Kidney (tissue), 14 donors: Measurements from ENCODE around the gene RPTOR. TPM values are rescaled to one million over a fixed set of nuclear protein-coding genes. Genes with fewer than 3 reads are reported as not detected.

Experiments used
- DNase-seq, 5 donors: peaks; one replicate each; pipeline ENCODE4 v3.0.0-alpha.2; 2013 to 2020
- FAIRE-seq: peaks from 2 replicates; lab custom pipeline; 2012; peaks lifted over from hg19 to GRCh38; lab: Jason Lieb, UNC
- H3K27ac ChIP-seq, 2 donors: one replicate each; pipeline ENCODE4 v1.7.0; 2013; ENCODE audit warnings: low read depth in 2 of 2, low read length in 2 of 2, inconsistent platforms in 1 of 2
- H3K27me3 ChIP-seq: one replicate; pipeline ENCODE4 v1.7.1; 2013; ENCODE audit warnings: low read length, inconsistent platforms; ENCODE audit not compliant: control insufficient read depth, insufficient read depth
- H3K36me3 ChIP-seq, 3 donors: one replicate each; pipeline versions ENCODE4 v1.7.0 to v1.7.1; 2013; ENCODE audit warnings: low read length in 3 of 3, control low read depth in 1 of 3, inconsistent platforms in 1 of 3; ENCODE audit not compliant: insufficient read depth in 3 of 3, control insufficient read depth in 2 of 3
- H3K4me1 ChIP-seq, 3 donors: one replicate each; pipeline versions ENCODE4 v1.7.0 to v1.7.1; 2013; ENCODE audit warnings: low read length in 3 of 3, inconsistent platforms in 1 of 3, low read depth in 1 of 3; ENCODE audit not compliant: control insufficient read depth in 2 of 3, insufficient read depth in 2 of 3
- H3K4me3 ChIP-seq, 3 donors: one replicate each; pipeline versions ENCODE4 v1.7.0 to v1.8.1; 2013; ENCODE audit warnings: low read length in 3 of 3, control low read depth in 1 of 3, inconsistent platforms in 1 of 3
- H3K9ac ChIP-seq, 3 donors: one replicate each; pipeline versions ENCODE4 v1.7.0 to v1.7.1; 2013; ENCODE audit warnings: low read length in 3 of 3, control low read depth in 1 of 3, inconsistent platforms in 1 of 3
- H3K9me3 ChIP-seq, 3 donors: one replicate each; pipeline versions ENCODE4 v1.7.0 to v1.7.1; 2013; ENCODE audit warnings: low read length in 3 of 3, control low read depth in 1 of 3, inconsistent platforms in 1 of 3; ENCODE audit not compliant: control insufficient read depth in 2 of 3, insufficient read depth in 1 of 3
- intact Hi-C: fragments of 100-400 bp; cut with DNase I; formaldehyde crosslinking; loops from one replicate; pipeline ENCODE4 v1.11.1; 2022
- polyA plus RNA-seq: library from polyadenylated mRNA; stranded (reverse); fragments of 350-450 nt; fragmentation: Illumina TruSeq; extraction: RNeasy Lipid Tissue Mini Kit (QIAGEN cat#74804); gene quantifications from one replicate; pipeline ENCODE4 v1.2.3, GENCODE V29; 2014; ENCODE audit warnings: low read depth, low replicate concordance; ENCODE audit not compliant: insufficient read depth
- total RNA-seq: library from RNA; stranded (reverse); fragmentation: NEBNext Ultra II Directional; extraction: Animal tissue kit (Norgen Biotek cat#: 25700); gene quantifications from one replicate; pipeline ENCODE4 v1.2.1, GENCODE V29; 2021
- TF ChIP-seq, protein P1 (sequence below): IDR thresholded peaks from 3 replicates; pipeline ENCODE4 v1.5.1; 2012; ENCODE audit warnings: mild to moderate bottlenecking, moderate library complexity, borderline replicate concordance; ENCODE audit not compliant: insufficient read depth; ENCODE audit errors: extremely low read depth
- donor health status: control.
- donor health status: control.
- donor health status: control.
- donor health status: control.
- donor health status: control.
- donor health status: DM: yes; HTN: yes; CAD: no.
- donor health status: Normal renal cell carcinoma (clear cell type).

RPTOR gene
- total and polyA plus RNA-seq, 2 donors from 2014 or later = 5.5 to 37.6 TPM

DNA sequence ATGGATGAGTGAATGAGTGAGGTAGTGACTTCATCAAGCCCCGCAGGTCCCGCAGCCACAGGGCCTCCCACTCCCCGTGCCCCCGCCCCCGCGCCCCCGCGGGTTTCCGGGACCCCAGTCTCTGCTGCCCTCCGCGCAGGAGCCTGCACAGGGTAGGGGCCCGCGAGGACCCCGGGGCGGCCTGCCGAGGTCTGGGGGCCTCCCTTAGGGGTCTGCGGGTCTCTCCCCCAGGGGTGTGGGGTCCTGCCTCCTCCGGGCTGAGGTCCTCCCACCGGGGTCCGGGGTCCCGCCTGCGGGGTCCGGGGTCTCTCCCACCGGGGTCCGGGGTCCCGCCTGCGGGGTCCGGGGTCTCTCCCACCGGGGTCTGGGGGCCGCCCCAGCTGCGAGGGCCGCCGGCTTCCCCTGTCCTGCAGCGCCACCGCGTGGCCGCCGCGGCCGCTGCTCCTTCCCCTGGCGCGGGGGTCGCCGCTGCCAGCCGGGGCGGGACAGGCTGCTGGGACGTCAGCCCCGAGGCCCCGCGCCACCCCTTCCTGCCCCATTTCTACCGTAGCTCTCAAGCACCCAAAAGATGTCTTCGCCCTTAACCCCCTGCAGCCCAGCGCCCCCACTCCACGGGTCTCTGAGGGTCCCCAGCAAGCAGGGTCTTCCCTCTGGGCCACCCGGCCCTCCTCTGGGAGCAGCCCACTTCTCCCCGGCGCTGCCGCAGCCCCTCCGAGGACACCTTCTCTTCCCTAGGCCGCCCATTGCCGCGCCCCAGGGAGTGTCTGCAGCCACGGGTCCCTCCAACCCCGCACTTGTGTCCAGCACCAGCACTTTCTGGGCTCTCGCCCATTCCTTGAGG lies 436.6 kb downstream of the RPTOR start:
- TF ChIP-seq, protein P1, sequence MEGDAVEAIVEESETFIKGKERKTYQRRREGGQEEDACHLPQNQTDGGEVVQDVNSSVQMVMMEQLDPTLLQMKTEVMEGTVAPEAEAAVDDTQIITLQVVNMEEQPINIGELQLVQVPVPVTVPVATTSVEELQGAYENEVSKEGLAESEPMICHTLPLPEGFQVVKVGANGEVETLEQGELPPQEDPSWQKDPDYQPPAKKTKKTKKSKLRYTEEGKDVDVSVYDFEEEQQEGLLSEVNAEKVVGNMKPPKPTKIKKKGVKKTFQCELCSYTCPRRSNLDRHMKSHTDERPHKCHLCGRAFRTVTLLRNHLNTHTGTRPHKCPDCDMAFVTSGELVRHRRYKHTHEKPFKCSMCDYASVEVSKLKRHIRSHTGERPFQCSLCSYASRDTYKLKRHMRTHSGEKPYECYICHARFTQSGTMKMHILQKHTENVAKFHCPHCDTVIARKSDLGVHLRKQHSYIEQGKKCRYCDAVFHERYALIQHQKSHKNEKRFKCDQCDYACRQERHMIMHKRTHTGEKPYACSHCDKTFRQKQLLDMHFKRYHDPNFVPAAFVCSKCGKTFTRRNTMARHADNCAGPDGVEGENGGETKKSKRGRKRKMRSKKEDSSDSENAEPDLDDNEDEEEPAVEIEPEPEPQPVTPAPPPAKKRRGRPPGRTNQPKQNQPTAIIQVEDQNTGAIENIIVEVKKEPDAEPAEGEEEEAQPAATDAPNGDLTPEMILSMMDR = peak; percentile 70
- Histone ChIP-seq H3K4me1 (no peaks in the 10 kb centered on the region), H3K4me3 (no peak overlapping the region), H3K27me3 (peaks cover 2% of the 10 kb centered on the region), H3K36me3 (no peaks in the 10 kb centered on the region), H3K9ac (no peak overlapping the region), H3K9me3 (no peaks in the 10 kb centered on the region), H3K27ac (no peak overlapping the region)
- DNase-seq (no peak), FAIRE-seq (no peak)
- intact Hi-C loops = loop anchor here (5.0 kb wide), 1 partner anchor 554 kb away; no protein-coding TSS in a partner anchor

DNA sequence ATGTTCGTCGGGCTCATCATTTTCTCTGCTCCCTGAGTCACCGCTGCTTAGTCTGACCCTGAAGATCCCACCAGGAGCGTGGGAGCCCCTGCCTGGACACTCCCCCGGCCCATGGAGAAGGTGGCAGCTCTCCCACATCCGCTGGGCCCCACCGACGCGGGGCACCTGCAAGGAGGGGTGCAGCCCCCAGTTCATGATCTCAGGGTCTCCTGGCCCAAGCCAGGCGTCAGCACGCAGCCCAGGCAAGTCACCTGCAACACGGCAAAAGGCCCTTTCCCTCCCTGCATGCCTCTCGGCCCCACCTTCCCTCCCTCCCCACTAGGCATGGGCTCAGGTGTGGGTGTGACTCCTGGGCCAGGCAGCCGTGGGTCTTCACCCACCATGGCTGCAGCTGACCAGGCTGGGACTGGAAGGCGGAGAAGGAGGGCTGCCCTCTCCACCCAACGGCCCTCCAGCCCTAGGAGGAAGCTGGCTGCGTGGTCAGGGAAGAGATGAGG lies 437.3 kb downstream of the RPTOR start:
- DNase-seq = no peak
- Histone ChIP-seq H3K4me3 (no peak overlapping the region), H3K27me3 (peaks cover 2% of the 10 kb centered on the region), H3K9me3 (no peaks in the 10 kb centered on the region), H3K27ac (no peak overlapping the region), H3K9ac (no peak overlapping the region), H3K36me3 (no peaks in the 10 kb centered on the region), H3K4me1 (no peaks in the 10 kb centered on the region)
- intact Hi-C loops = loop anchor here (5.0 kb wide), 1 partner anchor 555 kb away; no protein-coding TSS in a partner anchor
- FAIRE-seq = no peak
- TF ChIP-seq, protein P1 = no peak

DNA sequence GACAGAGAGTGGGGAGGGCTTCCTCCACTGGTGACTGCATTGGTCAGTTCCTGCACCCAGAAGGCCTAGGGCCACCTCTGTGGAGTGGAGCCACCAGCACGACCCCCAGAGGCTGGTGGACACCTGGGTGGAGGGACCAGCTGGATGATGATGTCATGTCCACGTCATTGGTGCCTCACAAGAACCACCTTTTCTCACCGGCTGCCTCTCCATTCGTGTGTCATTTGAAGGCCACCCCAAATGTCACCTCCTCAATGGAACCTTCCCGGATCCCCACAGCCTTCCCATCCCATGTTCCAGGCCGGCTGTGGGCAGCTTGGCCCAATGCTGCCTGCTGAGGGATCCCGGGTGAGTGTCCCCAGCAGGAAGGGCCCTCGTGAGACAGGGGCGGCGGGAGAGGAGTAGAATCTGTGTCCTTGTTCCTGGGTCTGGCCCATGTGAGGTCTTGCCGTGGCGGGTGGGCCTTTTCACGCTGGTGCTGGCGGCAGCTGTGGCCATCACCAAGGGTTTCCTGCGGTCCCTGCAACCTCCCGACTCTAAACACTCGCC lies 437.9 kb downstream of the RPTOR start:
- Histone ChIP-seq H3K27ac (no peak overlapping the region), H3K36me3 (no peaks in the 10 kb centered on the region), H3K9ac (no peak overlapping the region), H3K27me3 (peaks cover 2% of the 10 kb centered on the region), H3K4me1 (peaks cover 0 to under 1% (median under 1%) of the 10 kb centered on the region in 3 donors), H3K4me3 (no peak overlapping the region), H3K9me3 (no peaks in the 10 kb centered on the region)
- TF ChIP-seq, protein P1 = no peak
- DNase-seq = no peak
- FAIRE-seq = no peak
- intact Hi-C loops = loop anchor here (5.0 kb wide), 1 partner anchor 555 kb away; no protein-coding TSS in a partner anchor
